ENCODE results near the gene NRCAM.
"Not testable (repeated sequence)": the region's sequence is repeated elsewhere in the genome, so short reads cannot be mapped to it uniquely, and the experiment has no call there.

The NRCAM gene

GRCh38 chr7:108303332-108303731 is 152.9 kb downstream of the NRCAM start:
- no peak for FAIRE-seq

GRCh38 chr7:108301387-108301786 is 154.8 kb downstream of the NRCAM start:
- no peak for FAIRE-seq

- no peak for FAIRE-seq
Measured at GRCh38 chr7:108299251-108299973, 156.8 kb downstream of the NRCAM start.

GRCh38 chr7:108296911-108297310 is 159.3 kb downstream of the NRCAM start:
- no peak for FAIRE-seq

GRCh38 chr7:108294595-108294994 is 161.6 kb downstream of the NRCAM start:
- no peak for FAIRE-seq

GRCh38 chr7:108293149-108293612 is 163.1 kb downstream of the NRCAM start:
- no peak for FAIRE-seq

GRCh38 chr7:108292541-108292940 is 163.7 kb downstream of the NRCAM start:
- no peak for FAIRE-seq

GRCh38 chr7:108291791-108292440 is 164.3 kb downstream of the NRCAM start:
- no peak for FAIRE-seq

- FAIRE-seq, result no peak
Measured at GRCh38 chr7:108291152-108291508, 165.1 kb downstream of the NRCAM start.

- no peak for FAIRE-seq
Measured at GRCh38 chr7:108290459-108291151, 165.6 kb downstream of the NRCAM start.

- FAIRE-seq, result no peak
Measured at GRCh38 chr7:108289852-108290251, 166.4 kb downstream of the NRCAM start.

GRCh38 chr7:108287857-108288256 is 168.4 kb downstream of the NRCAM start:
- no peak for FAIRE-seq

GRCh38 chr7:108286290-108286904 is 169.8 kb downstream of the NRCAM start:
- FAIRE-seq, result no peak

GRCh38 chr7:108285778-108286177 is 170.5 kb downstream of the NRCAM start:
- FAIRE-seq, result no peak

GRCh38 chr7:108285003-108285368 is 171.2 kb downstream of the NRCAM start:
- no peak for FAIRE-seq

- FAIRE-seq, result no peak
Measured at GRCh38 chr7:108284349-108285002, 171.8 kb downstream of the NRCAM start.

- no peak for FAIRE-seq
Measured at GRCh38 chr7:108283252-108283651, 173.0 kb downstream of the NRCAM start.

GRCh38 chr7:108282427-108282996 is 173.7 kb downstream of the NRCAM start:
- FAIRE-seq, result no peak

GRCh38 chr7:108280136-108280535 is 176.1 kb downstream of the NRCAM start:
- FAIRE-seq, result no peak

GRCh38 chr7:108278776-108279175 is 177.5 kb downstream of the NRCAM start:
- FAIRE-seq, result no peak

GRCh38 chr7:108278281-108278680 is 178.0 kb downstream of the NRCAM start:
- FAIRE-seq, result no peak

GRCh38 chr7:108274447-108274846 is 181.8 kb downstream of the NRCAM start:
- FAIRE-seq, result not testable (repeated sequence)

- FAIRE-seq, result not testable (repeated sequence)
Measured at GRCh38 chr7:108272891-108273290, 183.3 kb downstream of the NRCAM start.

All from TTC549 (cell line).